GF-D8 (cell line): ENCODE data around the gene SPOCD1.

ENCODE experiments used
- DNase-seq: peaks from one replicate; lab custom pipeline; 2025; lab: John Stamatoyannopoulos, UW

SPOCD1 gene

GRCh38 chr1:31755850-31756492 is 59.9 kb downstream of the SPOCD1 start:
- no peak for DNase-seq

GRCh38 chr1:31755197-31755611 is 60.6 kb downstream of the SPOCD1 start:
- no peak for DNase-seq

- DNase-seq: no peak
Measured at GRCh38 chr1:31754397-31754796, 61.4 kb downstream of the SPOCD1 start.

GRCh38 chr1:31753707-31754349 is 62.0 kb downstream of the SPOCD1 start:
- DNase-seq: no peak

- no peak for DNase-seq
Measured at GRCh38 chr1:31752952-31753475, 62.8 kb downstream of the SPOCD1 start.

GRCh38 chr1:31752258-31752657 is 63.6 kb downstream of the SPOCD1 start:
- DNase-seq: no peak

GRCh38 chr1:31751822-31752241 is 64.0 kb downstream of the SPOCD1 start:
- no peak for DNase-seq

- DNase-seq: no peak
Measured at GRCh38 chr1:31750858-31751510, 64.8 kb downstream of the SPOCD1 start.

- DNase-seq: no peak
Measured at GRCh38 chr1:31749785-31750735, 65.8 kb downstream of the SPOCD1 start.

GRCh38 chr1:31748365-31748764 is 67.5 kb downstream of the SPOCD1 start:
- no peak for DNase-seq

GRCh38 chr1:31747304-31747703 is 68.5 kb downstream of the SPOCD1 start:
- no peak for DNase-seq

- no peak for DNase-seq
Measured at GRCh38 chr1:31746687-31747086, 69.1 kb downstream of the SPOCD1 start.

- no peak for DNase-seq
Measured at GRCh38 chr1:31745946-31746670, 69.7 kb downstream of the SPOCD1 start.

- no peak for DNase-seq
Measured at GRCh38 chr1:31745096-31745945, 70.5 kb downstream of the SPOCD1 start.

- no peak for DNase-seq
Measured at GRCh38 chr1:31744165-31744888, 71.5 kb downstream of the SPOCD1 start.

- DNase-seq: no peak
Measured at GRCh38 chr1:31742462-31743212, 73.2 kb downstream of the SPOCD1 start.
